HG02852 (cell line): ENCODE results near the gene GLOD4.
"Not testable (repeated sequence)": the region's sequence is repeated elsewhere in the genome, so short reads cannot be mapped to it uniquely, and the experiment has no call there.

ENCODE experiments used
- ATAC-seq: cut with Tn5 transposase; IDR thresholded peaks from one replicate; pipeline ENCODE4 v1.9.1; 2021; ENCODE audit warnings: mild to moderate bottlenecking, moderate library complexity; ENCODE audit not compliant: unreplicated experiment

Gene GLOD4

GRCh38 chr17:802901-803881 is 21.1 kb upstream of the GLOD4 start:
- ATAC-seq, result no peak

GRCh38 chr17:802481-802880 is 20.4 kb upstream of the GLOD4 start:
- no peak for ATAC-seq

GRCh38 chr17:801660-802059 is 19.6 kb upstream of the GLOD4 start:
- ATAC-seq, result no peak

- no peak for ATAC-seq
Observed at GRCh38 chr17:800446-801242, 18.6 kb upstream of the GLOD4 start.

GRCh38 chr17:799261-799660 is 17.2 kb upstream of the GLOD4 start:
- ATAC-seq, result no peak

- no peak for ATAC-seq
Observed at GRCh38 chr17:798246-798645, 16.2 kb upstream of the GLOD4 start.

- no peak for ATAC-seq
Observed at GRCh38 chr17:797236-797840, 15.3 kb upstream of the GLOD4 start.

GRCh38 chr17:796609-797008 is 14.5 kb upstream of the GLOD4 start:
- ATAC-seq, result no peak

- no peak for ATAC-seq
Observed at GRCh38 chr17:795721-796120, 13.6 kb upstream of the GLOD4 start.

GRCh38 chr17:795276-795675 is 13.2 kb upstream of the GLOD4 start:
- no peak for ATAC-seq

GRCh38 chr17:794876-795275 is 12.8 kb upstream of the GLOD4 start:
- ATAC-seq, result no peak

GRCh38 chr17:792277-792676 is 10.2 kb upstream of the GLOD4 start:
- no peak for ATAC-seq

GRCh38 chr17:791829-792228 is 9.7 kb upstream of the GLOD4 start:
- ATAC-seq, result no peak

- not testable (repeated sequence) for ATAC-seq
Observed at GRCh38 chr17:790874-791247, 8.8 kb upstream of the GLOD4 start.

GRCh38 chr17:789931-790873 is 8.1 kb upstream of the GLOD4 start:
- ATAC-seq, result not testable (repeated sequence)

GRCh38 chr17:789160-789840 is 7.2 kb upstream of the GLOD4 start:
- ATAC-seq, result no peak

- ATAC-seq, result no peak
Observed at GRCh38 chr17:788551-788950, 6.5 kb upstream of the GLOD4 start.

- no peak for ATAC-seq
Observed at GRCh38 chr17:787641-788221, 5.7 kb upstream of the GLOD4 start.

- ATAC-seq, result not testable (repeated sequence)
Observed at GRCh38 chr17:785901-786300, 3.8 kb upstream of the GLOD4 start.
